HEK293 (cell line): ENCODE results near the gene TMX2.

Source experiments
- CTCF ChIP-seq: fragments of 450-650 bp; formaldehyde crosslinking; IDR thresholded peaks from 2 replicates; pipeline ENCODE4 v1.5.1; 2016; ENCODE audit warnings: missing biosample characterization, missing genetic modification characterization
- EGR2 ChIP-seq: fragments of 450-650 bp; formaldehyde crosslinking; IDR thresholded peaks from 2 replicates; pipeline ENCODE4 v1.5.1; 2016; ENCODE audit warnings: low read depth, missing biosample characterization, missing genetic modification characterization
- HIC1 ChIP-seq: fragments of 450-650 bp; formaldehyde crosslinking; IDR thresholded peaks from 2 replicates; pipeline ENCODE4 v1.5.1; 2016; ENCODE audit warnings: missing biosample characterization, missing genetic modification characterization
- PATZ1 ChIP-seq: fragments of 450-650 bp; formaldehyde crosslinking; IDR thresholded peaks from 2 replicates; pipeline ENCODE4 v1.5.1; 2016; ENCODE audit warnings: missing biosample characterization, missing genetic modification characterization
- SP3 ChIP-seq: fragments of 450-650 bp; formaldehyde crosslinking; IDR thresholded peaks from 2 replicates; pipeline ENCODE4 v1.5.1; 2016; ENCODE audit warnings: missing biosample characterization, missing genetic modification characterization
- SP7 ChIP-seq: fragments of 450-650 bp; formaldehyde crosslinking; IDR thresholded peaks from 2 replicates; pipeline ENCODE4 v1.5.1; 2016; ENCODE audit warnings: missing biosample characterization, missing genetic modification characterization
- ZBTB17 ChIP-seq: fragments of 450-650 bp; formaldehyde crosslinking; IDR thresholded peaks from 2 replicates; pipeline ENCODE4 v1.5.1; 2016; ENCODE audit warnings: missing biosample characterization, missing genetic modification characterization
- ZNF157 ChIP-seq: fragments of 450-650 bp; formaldehyde crosslinking; IDR thresholded peaks from 2 replicates; pipeline ENCODE4 v1.5.1; 2016; ENCODE audit warnings: missing biosample characterization, missing genetic modification characterization
- ZNF174 ChIP-seq: fragments of 450-650 bp; formaldehyde crosslinking; IDR thresholded peaks from 2 replicates; pipeline ENCODE4 v1.5.0; 2017; ENCODE audit warnings: missing biosample characterization, mild to moderate bottlenecking, missing genetic modification characterization
- ZNF202 ChIP-seq: fragments of 450-650 bp; formaldehyde crosslinking; IDR thresholded peaks from 2 replicates; pipeline ENCODE4 v1.5.1; 2016; ENCODE audit warnings: missing biosample characterization, missing genetic modification characterization, borderline replicate concordance
- ZNF398 ChIP-seq: fragments of 450-650 bp; formaldehyde crosslinking; IDR thresholded peaks from 2 replicates; pipeline ENCODE4 v1.5.1; 2017; ENCODE audit warnings: missing biosample characterization, missing genetic modification characterization
- ZNF426 ChIP-seq: fragments of 450-650 bp; formaldehyde crosslinking; IDR thresholded peaks from 2 replicates; pipeline ENCODE4 v1.5.1; 2017; ENCODE audit warnings: missing biosample characterization, missing genetic modification characterization, mild to moderate bottlenecking, inconsistent platforms, moderate library complexity
- ZNF843 ChIP-seq: fragments of 450-650 bp; formaldehyde crosslinking; IDR thresholded peaks from 2 replicates; pipeline ENCODE4 v1.5.1; 2016; ENCODE audit warnings: missing biosample characterization, missing genetic modification characterization
- ZSCAN5A ChIP-seq: fragments of 450-650 bp; formaldehyde crosslinking; IDR thresholded peaks from 2 replicates; pipeline ENCODE4 v1.5.1; 2016; ENCODE audit warnings: missing biosample characterization, missing genetic modification characterization
- TF ChIP-seq, protein P1 (sequence below): fragments of 450-650 bp; formaldehyde crosslinking; IDR thresholded peaks from 2 replicates; pipeline ENCODE4 v1.5.1; 2016; ENCODE audit warnings: missing biosample characterization, missing genetic modification characterization
- TF ChIP-seq, protein P2 (sequence below): sonication (generic); formaldehyde crosslinking; IDR thresholded peaks from 2 replicates; pipeline ENCODE4 v1.8.1; 2022; ENCODE audit warnings: mild to moderate bottlenecking, moderate library complexity, missing genetic modification reagents

TMX2 gene

DNA sequence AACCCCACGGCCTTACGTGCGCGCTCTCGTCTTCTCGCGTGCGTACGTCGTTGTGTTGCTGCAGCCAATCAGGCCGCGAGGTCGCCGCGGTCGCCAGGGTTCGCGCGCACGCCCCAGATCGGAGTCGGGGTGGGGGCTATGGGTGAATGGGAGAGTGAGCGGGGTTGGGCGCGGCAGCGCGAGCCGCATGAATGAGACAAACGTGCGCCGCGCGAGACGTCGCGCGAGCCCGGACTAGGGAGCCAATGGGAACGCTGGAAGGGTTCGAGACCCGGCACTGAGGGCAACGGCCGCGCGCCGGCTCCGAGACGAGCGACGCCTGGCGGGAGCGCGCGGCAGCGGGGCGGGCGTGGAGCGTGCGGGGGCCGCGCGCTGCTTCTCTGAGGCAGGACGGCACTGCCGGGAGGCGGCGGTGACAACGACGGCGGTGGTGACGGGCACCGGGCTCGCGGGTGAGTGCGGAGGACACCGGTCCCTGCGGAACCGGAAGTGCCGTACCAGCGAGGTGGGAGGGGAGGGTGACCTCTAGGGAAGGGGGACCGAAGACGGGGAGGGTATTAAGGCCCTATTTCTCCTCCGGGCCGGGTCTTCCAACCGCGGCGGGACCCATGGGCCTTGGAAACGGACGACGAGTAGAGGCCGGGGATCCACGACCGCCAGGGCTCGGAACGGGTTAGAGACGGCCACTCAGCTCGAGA, 44.5 kb upstream of the TMX2 start, which contains the start of gene ZDHHC5 (continued):
- TF ChIP-seq, protein P1, sequence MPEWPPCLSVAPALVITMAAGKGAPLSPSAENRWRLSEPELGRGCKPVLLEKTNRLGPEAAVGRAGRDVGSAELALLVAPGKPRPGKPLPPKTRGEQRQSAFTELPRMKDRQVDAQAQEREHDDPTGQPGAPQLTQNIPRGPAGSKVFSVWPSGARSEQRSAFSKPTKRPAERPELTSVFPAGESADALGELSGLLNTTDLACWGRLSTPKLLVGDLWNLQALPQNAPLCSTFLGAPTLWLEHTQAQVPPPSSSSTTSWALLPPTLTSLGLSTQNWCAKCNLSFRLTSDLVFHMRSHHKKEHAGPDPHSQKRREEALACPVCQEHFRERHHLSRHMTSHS, result no peak
- no peak for TF ChIP-seq ZNF157
- TF ChIP-seq ZSCAN5A (tag by site-specific recombination), result 0 out of 2 replicates have a peak, but pooled peaks have one; percentile 36
- TF ChIP-seq ZNF843, result peak; percentile 34; the same call in 1 of the 2 replicates
- TF ChIP-seq HIC1 (tag by site-specific recombination), result 0 out of 2 replicates have a peak, but pooled peaks have one; percentile 16
- TF ChIP-seq ZBTB17 (tag by site-specific recombination), result peak; percentile 47
- peak; percentile 38; the same call in 1 of the 2 replicates for TF ChIP-seq SP7
- TF ChIP-seq ZNF398, result peak; percentile 45; the same call in 1 of the 2 replicates
- no peak for TF ChIP-seq ZNF202 (tag by site-specific recombination)
- TF ChIP-seq ZNF426 (tag by site-specific recombination), result no peak
- peak; percentile 21; the same call in 1 of the 2 replicates for TF ChIP-seq EGR2 (tag by site-specific recombination)
- TF ChIP-seq SP3, result peak; percentile 23; the same call in 1 of the 2 replicates
- peak; percentile 64; the same call in 1 of the 2 replicates for TF ChIP-seq CTCF (tag by site-specific recombination)
- peak; percentile 61; the same call in 1 of the 2 replicates for TF ChIP-seq PATZ1 (tag by site-specific recombination)
- TF ChIP-seq ZNF174, result no peak
- TF ChIP-seq, protein P2, sequence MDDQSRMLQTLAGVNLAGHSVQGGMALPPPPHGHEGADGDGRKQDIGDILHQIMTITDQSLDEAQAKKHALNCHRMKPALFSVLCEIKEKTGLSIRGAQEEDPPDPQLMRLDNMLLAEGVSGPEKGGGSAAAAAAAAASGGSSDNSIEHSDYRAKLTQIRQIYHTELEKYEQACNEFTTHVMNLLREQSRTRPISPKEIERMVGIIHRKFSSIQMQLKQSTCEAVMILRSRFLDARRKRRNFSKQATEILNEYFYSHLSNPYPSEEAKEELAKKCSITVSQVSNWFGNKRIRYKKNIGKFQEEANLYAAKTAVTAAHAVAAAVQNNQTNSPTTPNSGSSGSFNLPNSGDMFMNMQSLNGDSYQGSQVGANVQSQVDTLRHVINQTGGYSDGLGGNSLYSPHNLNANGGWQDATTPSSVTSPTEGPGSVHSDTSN (CRISPR knock-in tag), result peak; percentile 55; the same call in 1 of the 2 replicates
- TF ChIP-seq, all 188 proteins: peak for 32
